Right lobe of liver (tissue), 6 donors: Measurements from ENCODE around the gene ATP8B3. TPM values are rescaled to one million over a fixed set of nuclear protein-coding genes. Genes with fewer than 3 reads are reported as not detected.

Experiments
- ATAC-seq, 4 donors: fragments of 200-7000 bp; cut with Tn5 transposase; one replicate each; pipeline ENCODE4 v1.9.1; 2020; ENCODE audit warnings: mild to moderate bottlenecking in 4 of 4, moderate library complexity in 4 of 4
- DNase-seq, 3 donors: peaks; one replicate each; pipeline ENCODE4 v3.0.0-alpha.2; 2020
- H3K27ac ChIP-seq, 3 donors: fragments of 200-600 bp; one replicate each; pipeline ENCODE4 v1.8.0; 2022
- H3K27me3 ChIP-seq, 2 donors: fragments of 200-600 bp; one replicate each; pipeline ENCODE4 v1.8.0; 2022
- H3K36me3 ChIP-seq, 4 donors: fragments of 200-600 bp; sonication (generic) in 1 of 4; one replicate each; pipeline versions ENCODE4 v1.5.1 to v1.8.0; 2017 to 2022; ENCODE audit warnings: control low read depth in 1 of 4
- H3K4me1 ChIP-seq, 4 donors: fragments of 200-600 bp; sonication (generic) in 1 of 4; one replicate each; pipeline versions ENCODE4 v1.5.1 to v1.8.0; 2017 to 2022; ENCODE audit warnings: control low read depth in 1 of 4
- H3K4me3 ChIP-seq, 3 donors: fragments of 200-600 bp; one replicate each; pipeline ENCODE4 v1.8.0; 2022
- H3K9me3 ChIP-seq, 4 donors: fragments of 200-600 bp; sonication (generic) in 1 of 4; one replicate each; pipeline versions ENCODE4 v1.5.1 to v1.8.0; 2017 to 2022; ENCODE audit warnings: control low read depth in 1 of 4
- POLR2A ChIP-seq: fragments of 450-650 bp; IDR thresholded peaks from one replicate; pipeline ENCODE4 v1.6.1; 2017; ENCODE audit warnings: antibody characterized with exemption, mild to moderate bottlenecking
- WGBS: methylation state at CpG from one replicate; pipeline ENCODE4 v1.1.6; 2018; ENCODE audit warnings: low coverage, low lambda C conversion rate; ENCODE audit not compliant: insufficient coverage; ENCODE audit errors: missing lambda C conversion rate; 5-methylcytosine and 5-hydroxymethylcytosine counted together
- intact Hi-C, 2 donors: fragments of 100-400 bp; cut with DNase I; formaldehyde crosslinking; loops; one replicate each; pipeline versions ENCODE4 v1.11.2 to v1.14.1; 2022
- total RNA-seq, 6 experiments: library from RNA; depleted of rRNA in 2 of 6; stranded (reverse); fragments of >200 nt in 2 of 6; fragmentation: NEBNext Ultra II Directional in 3 of 6; extraction: Animal tissue kit (Norgen Biotek cat#: 25700) in 3 of 6; gene quantifications; one replicate each; pipeline versions ENCODE4 v1.1.0 to v1.2.4, GENCODE V29; 2016 to 2023
- TF ChIP-seq, protein P1 (sequence below), 4 donors: fragments of 200-600 bp in 3 of 4; fragments of 450-650 bp in 1 of 4; IDR thresholded peaks; one replicate each; pipeline versions ENCODE4 v1.5.1 to v1.8.0; 2016 to 2022; ENCODE audit warnings: antibody characterized with exemption in 4 of 4, mild to moderate bottlenecking in 2 of 4
- donor health status: DM: no; HTN: yes; CAD: no.
- donor health status: DM: no; HTN: no; CAD: no.
- donor health status: DM: no; HTN: no; CAD: no.
- donor health status: DM: no; HTN: yes; CAD: no.
- donor health status: DM: no; HTN: yes; CAD: no.

The ATP8B3 gene
- total RNA-seq, 6 experiments from 2014 or later = 0.86 to 5.7 (median 3.1) TPM

DNA sequence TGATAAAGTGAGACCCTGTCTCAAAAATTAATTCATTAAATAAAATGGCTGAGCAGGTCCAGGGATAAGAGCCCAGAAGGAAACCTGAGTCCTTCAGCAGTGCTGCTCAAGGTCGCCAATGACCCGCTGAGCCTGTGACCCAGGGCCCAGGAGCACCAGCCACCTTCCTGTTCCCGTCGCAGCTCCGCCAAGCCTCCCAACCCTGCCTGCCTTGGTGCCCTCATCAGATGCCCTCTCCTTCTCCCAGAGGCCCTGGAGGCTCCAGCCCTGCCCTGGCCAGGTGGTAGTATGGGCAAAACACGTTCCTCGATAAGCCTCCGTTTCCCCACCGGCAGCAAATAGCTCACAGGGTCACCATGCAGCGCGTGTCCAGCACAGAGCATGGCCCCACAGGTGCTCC lies 33.6 kb upstream of the ATP8B3 start:
- H3K27me3 ChIP-seq = no peaks in the 10 kb centered on the region
- intact Hi-C loops = no loop called here
- TF ChIP-seq, protein P1, sequence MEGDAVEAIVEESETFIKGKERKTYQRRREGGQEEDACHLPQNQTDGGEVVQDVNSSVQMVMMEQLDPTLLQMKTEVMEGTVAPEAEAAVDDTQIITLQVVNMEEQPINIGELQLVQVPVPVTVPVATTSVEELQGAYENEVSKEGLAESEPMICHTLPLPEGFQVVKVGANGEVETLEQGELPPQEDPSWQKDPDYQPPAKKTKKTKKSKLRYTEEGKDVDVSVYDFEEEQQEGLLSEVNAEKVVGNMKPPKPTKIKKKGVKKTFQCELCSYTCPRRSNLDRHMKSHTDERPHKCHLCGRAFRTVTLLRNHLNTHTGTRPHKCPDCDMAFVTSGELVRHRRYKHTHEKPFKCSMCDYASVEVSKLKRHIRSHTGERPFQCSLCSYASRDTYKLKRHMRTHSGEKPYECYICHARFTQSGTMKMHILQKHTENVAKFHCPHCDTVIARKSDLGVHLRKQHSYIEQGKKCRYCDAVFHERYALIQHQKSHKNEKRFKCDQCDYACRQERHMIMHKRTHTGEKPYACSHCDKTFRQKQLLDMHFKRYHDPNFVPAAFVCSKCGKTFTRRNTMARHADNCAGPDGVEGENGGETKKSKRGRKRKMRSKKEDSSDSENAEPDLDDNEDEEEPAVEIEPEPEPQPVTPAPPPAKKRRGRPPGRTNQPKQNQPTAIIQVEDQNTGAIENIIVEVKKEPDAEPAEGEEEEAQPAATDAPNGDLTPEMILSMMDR (IDR thresholded peaks at IDR 0.05) = no peak
- no peak for TF ChIP-seq POLR2A
- H3K27ac ChIP-seq = no peak overlapping the region
- H3K4me1 ChIP-seq = peaks cover 0 to 38% (median 19%) of the 10 kb centered on the region in 4 donors
- H3K9me3 ChIP-seq = no peaks in the 10 kb centered on the region
- ATAC-seq (no peak), DNase-seq (peak in 1 of 3 donors; percentile 55)
- no peaks in the 10 kb centered on the region for H3K36me3 ChIP-seq
- no peak overlapping the region for H3K4me3 ChIP-seq
- WGBS = no CpG with 5 or more reads among the region's 11 CpGs

DNA sequence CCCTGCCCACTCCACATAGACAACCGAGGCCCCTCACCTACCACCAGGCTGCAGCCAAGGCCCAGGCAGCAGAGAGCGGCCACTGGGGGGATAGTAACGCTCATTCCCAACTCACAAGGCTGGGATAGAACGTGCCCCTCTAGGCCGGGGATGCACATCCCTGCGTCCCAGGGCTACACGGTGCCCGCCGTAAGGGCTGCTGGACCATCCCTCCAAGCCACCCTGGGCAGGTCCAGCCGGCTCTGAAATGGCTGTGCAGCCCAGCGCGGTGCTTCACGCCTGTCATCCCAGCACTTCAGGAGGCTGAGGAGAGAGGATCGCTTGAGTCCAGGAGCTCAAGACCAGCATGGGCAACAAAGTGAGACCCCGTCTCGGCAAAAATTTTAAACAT lies 33.0 kb upstream of the ATP8B3 start:
- DNase-seq = no peak
- TF ChIP-seq POLR2A = no peak
- TF ChIP-seq, protein P1 (IDR thresholded peaks at IDR 0.05) = no peak
- Histone ChIP-seq H3K27me3 (no peaks in the 10 kb centered on the region), H3K4me1 (peaks cover 0 to 43% (median 22%) of the 10 kb centered on the region in 4 donors), H3K4me3 (no peak overlapping the region), H3K9me3 (no peaks in the 10 kb centered on the region), H3K27ac (no peak overlapping the region), H3K36me3 (no peaks in the 10 kb centered on the region)
- ATAC-seq = no peak
- intact Hi-C loops = no loop called here
- WGBS = no CpG with 5 or more reads among the region's 16 CpGs

DNA sequence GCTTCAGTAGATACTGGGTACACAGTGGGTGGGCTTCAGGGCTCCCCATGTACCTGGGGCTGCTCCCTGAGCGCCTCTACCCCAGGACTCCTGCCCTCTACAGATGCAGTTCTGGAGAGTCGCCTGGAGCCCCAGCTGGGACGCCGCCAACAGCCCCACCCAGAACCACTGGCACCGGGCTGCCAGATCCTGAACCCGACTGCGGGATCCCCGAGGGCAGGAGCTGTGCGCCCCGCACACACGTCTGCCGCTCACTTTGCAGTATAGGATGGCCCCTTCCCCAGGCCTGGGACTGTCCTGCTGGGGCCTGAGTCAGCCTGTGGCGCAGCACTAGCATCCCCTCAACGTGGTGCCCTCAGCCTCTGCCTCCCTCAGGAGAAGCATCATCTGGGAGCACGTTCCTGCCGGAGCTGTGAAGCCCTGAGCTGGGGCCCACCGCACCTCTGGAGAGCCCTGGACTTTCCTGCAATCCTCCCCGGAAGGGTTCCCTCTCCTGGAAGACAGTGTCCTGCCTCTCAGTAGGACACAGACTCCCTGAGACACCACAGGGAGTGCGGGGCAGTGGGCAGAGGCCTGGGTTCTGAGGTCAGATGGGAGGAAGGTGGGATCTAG lies 32.5 kb upstream of the ATP8B3 start:
- intact Hi-C loops = no loop called here
- Histone ChIP-seq H3K27ac (no peak overlapping the region), H3K4me3 (no peak overlapping the region), H3K27me3 (no peaks in the 10 kb centered on the region), H3K4me1 (peaks cover 0 to 48% (median 23%) of the 10 kb centered on the region in 4 donors), H3K9me3 (no peaks in the 10 kb centered on the region), H3K36me3 (no peaks in the 10 kb centered on the region)
- 46% methylated on average over 7 of the region's 19 CpGs for WGBS
- DNase-seq = peak in 1 of 3 donors; percentile 25
- no peak for TF ChIP-seq POLR2A
- TF ChIP-seq, protein P1 (IDR thresholded peaks at IDR 0.05) = no peak
- no peak for ATAC-seq

- intact Hi-C loops = no loop called here
- ATAC-seq = no peak
- DNase-seq = peak in 1 of 3 donors; percentile 22
- TF ChIP-seq, protein P1 (IDR thresholded peaks at IDR 0.05) = peak in 1 of 4 donors; percentile 11
- no peak for TF ChIP-seq POLR2A
- WGBS = 60% methylated on average over 4 of the region's 25 CpGs
- Histone ChIP-seq H3K36me3 (no peaks in the 10 kb centered on the region), H3K27me3 (no peaks in the 10 kb centered on the region), H3K9me3 (no peaks in the 10 kb centered on the region), H3K4me3 (no peak overlapping the region), H3K4me1 (peaks cover 0 to 56% (median 27%) of the 10 kb centered on the region in 4 donors), H3K27ac (no peak overlapping the region)
These were observed 31.7 kb upstream of the ATP8B3 start for GRCh38 chr19:1843646-1844394.
